Activated effector memory CD4-positive, alpha-beta T cell treated with Interleukin-2 at 50 U/mL for 16 hours (primary cell): ENCODE results near the gene SERPIND1.
"Not testable (repeated sequence)": the region's sequence is repeated elsewhere in the genome, so short reads cannot be mapped to it uniquely, and the experiment has no call there.

Source experiments
- DNase-seq: peaks from one replicate; pipeline ENCODE4 v3.0.0-alpha.2; 2020

SERPIND1 gene

GRCh38 chr22:20773793-20774212 lies at the start of gene SERPIND1:
TSS of gene SERPIND1 (plus strand) at chr22:20774113. CDS start at chr22:20779313, 5,200 bp downstream.
- no peak for DNase-seq

- no peak for DNase-seq
Measured at GRCh38 chr22:20724676-20725454, 49.0 kb upstream of the SERPIND1 start.

GRCh38 chr22:20725987-20726558 lies 47.8 kb upstream of the SERPIND1 start:
- DNase-seq: no peak

GRCh38 chr22:20727118-20728015 lies 46.5 kb upstream of the SERPIND1 start:
- DNase-seq: no peak

- no peak for DNase-seq
Measured at GRCh38 chr22:20728523-20729190, 45.3 kb upstream of the SERPIND1 start.

- DNase-seq: no peak
Measured at GRCh38 chr22:20729194-20729593, 44.7 kb upstream of the SERPIND1 start.

GRCh38 chr22:20732431-20732830 lies 41.5 kb upstream of the SERPIND1 start:
- DNase-seq: not testable (repeated sequence)

GRCh38 chr22:20735356-20736162 lies 38.4 kb upstream of the SERPIND1 start:
- not testable (repeated sequence) for DNase-seq

- not testable (repeated sequence) for DNase-seq
Measured at GRCh38 chr22:20736891-20737290, 37.0 kb upstream of the SERPIND1 start.

GRCh38 chr22:20738394-20739089 lies 35.4 kb upstream of the SERPIND1 start:
- DNase-seq: no peak

- DNase-seq: no peak
Measured at GRCh38 chr22:20740222-20740951, 33.5 kb upstream of the SERPIND1 start.

- no peak for DNase-seq
Measured at GRCh38 chr22:20741008-20741633, 32.8 kb upstream of the SERPIND1 start.

GRCh38 chr22:20741634-20742581 lies 32.0 kb upstream of the SERPIND1 start:
- DNase-seq: peak; percentile 8

- no peak for DNase-seq
Measured at GRCh38 chr22:20742764-20743163, 31.1 kb upstream of the SERPIND1 start.

- DNase-seq: no peak
Measured at GRCh38 chr22:20744456-20744855, 29.5 kb upstream of the SERPIND1 start.

- no peak for DNase-seq
Measured at GRCh38 chr22:20745119-20745518, 28.8 kb upstream of the SERPIND1 start.

- no peak for DNase-seq
Measured at GRCh38 chr22:20746431-20747189, 27.3 kb upstream of the SERPIND1 start.

- DNase-seq: no peak
Measured at GRCh38 chr22:20747223-20747622, 26.7 kb upstream of the SERPIND1 start.
